H1 (cell line): Measurements from ENCODE around the gene MTMR10.

Experiments used
- CEBPB ChIP-seq: IDR thresholded peaks from 2 replicates; pipeline ENCODE4 v1.6.1; 2012; ENCODE audit warnings: low read depth, low read length
- CHD7 ChIP-seq: fragments of 300-600 bp; sonication (generic); IDR thresholded peaks from 2 replicates; pipeline ENCODE4 v1.7.1; 2012; ENCODE audit warnings: low read length, moderate library complexity, mild to moderate bottlenecking, inconsistent platforms; ENCODE audit not compliant: insufficient replicate concordance
- E2F6 ChIP-seq: IDR thresholded peaks from 2 replicates; pipeline ENCODE4 v1.6.1; 2012; ENCODE audit warnings: inconsistent platforms
- POLR2A ChIP-seq, 2 experiments: IDR thresholded peaks; 1 replicate in 1 of 2; 2 replicates in 1 of 2; pipeline ENCODE4 v1.6.1; 2011; ENCODE audit warnings: low read depth in 2 of 2, low read length in 2 of 2, mild to moderate bottlenecking in 2 of 2; ENCODE audit errors: control extremely low read depth in 1 of 2

GRCh38 chr15:31010036-31010435, 18.6 kb upstream of the MTMR10 start:
- TF ChIP-seq E2F6 (no peak), CHD7 (no peak), CEBPB (no peak), POLR2A (IDR thresholded peaks at IDR 0.05; ENCODE audit: control extremely low read depth in 1 of 2, low read depth in 2 of 2, low read length in 2 of 2) (no peak)
